ENCODE measurements around the gene ANKRD16. TPM values are rescaled to one million over a fixed set of nuclear protein-coding genes. Genes with fewer than 3 reads are reported as not detected.

ANKRD16 gene
- total RNA-seq, 4 donors from 2014 or later, result 20.5 to 24.0 (median 21.2) TPM

DNA sequence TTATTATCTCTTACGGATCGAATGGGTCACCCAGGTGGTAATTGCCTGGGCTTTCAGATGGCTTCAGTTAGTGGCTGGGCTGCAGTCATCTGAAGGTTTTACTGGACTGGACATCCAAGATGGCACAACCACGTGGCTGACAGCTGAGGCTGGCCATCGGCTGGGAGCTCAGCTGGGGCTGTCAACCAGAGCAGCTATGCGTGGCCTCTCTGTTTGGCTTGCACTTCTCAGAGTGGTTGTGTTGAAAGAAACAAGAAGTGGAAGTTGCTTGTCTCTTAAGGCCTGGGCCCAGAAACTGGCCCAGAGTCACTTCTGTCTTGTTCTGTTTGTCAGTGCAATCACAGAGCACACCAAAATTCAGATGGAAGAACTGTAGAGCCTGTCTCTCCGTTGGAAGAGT is 70.8 kb downstream of the ANKRD16 start:
- Histone ChIP-seq H3K36me3 (no peaks in the 10 kb centered on the region), H3K4me1 (peaks cover 0 to 15% (median 11%) of the 10 kb centered on the region in 4 donors)
- 83 to 84% methylated on average over 6 of the region's 6 CpGs for WGBS, 2 donors

DNA sequence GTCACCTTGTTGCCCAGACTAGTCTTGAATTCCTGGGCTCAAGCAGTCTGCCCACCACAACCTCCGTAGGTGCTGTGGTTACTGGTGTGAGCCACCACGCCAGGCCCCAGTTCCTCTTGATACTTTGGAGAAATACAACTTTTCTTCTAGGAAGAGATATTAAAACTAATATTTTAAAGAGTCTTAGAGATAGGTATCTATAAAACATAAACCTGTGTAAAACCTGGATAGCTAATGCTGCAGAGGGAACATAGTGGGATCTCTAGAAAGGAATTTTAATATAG is 71.7 kb downstream of the ANKRD16 start:
- Histone ChIP-seq H3K27ac (no peak overlapping the region), H3K27me3 (no peaks in the 10 kb centered on the region), H3K9me3 (no peaks in the 10 kb centered on the region), H3K4me3 (no peak overlapping the region), H3K4me1 (peaks cover 0 to 15% (median 11%) of the 10 kb centered on the region in 4 donors), H3K36me3 (no peaks in the 10 kb centered on the region)
- TF ChIP-seq, protein P1, sequence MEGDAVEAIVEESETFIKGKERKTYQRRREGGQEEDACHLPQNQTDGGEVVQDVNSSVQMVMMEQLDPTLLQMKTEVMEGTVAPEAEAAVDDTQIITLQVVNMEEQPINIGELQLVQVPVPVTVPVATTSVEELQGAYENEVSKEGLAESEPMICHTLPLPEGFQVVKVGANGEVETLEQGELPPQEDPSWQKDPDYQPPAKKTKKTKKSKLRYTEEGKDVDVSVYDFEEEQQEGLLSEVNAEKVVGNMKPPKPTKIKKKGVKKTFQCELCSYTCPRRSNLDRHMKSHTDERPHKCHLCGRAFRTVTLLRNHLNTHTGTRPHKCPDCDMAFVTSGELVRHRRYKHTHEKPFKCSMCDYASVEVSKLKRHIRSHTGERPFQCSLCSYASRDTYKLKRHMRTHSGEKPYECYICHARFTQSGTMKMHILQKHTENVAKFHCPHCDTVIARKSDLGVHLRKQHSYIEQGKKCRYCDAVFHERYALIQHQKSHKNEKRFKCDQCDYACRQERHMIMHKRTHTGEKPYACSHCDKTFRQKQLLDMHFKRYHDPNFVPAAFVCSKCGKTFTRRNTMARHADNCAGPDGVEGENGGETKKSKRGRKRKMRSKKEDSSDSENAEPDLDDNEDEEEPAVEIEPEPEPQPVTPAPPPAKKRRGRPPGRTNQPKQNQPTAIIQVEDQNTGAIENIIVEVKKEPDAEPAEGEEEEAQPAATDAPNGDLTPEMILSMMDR (IDR thresholded peaks at IDR 0.05), result no peak
- TF ChIP-seq EP300 (IDR thresholded peaks at IDR 0.05) (no peak), POLR2A (IDR thresholded peaks at IDR 0.05) (no peak)
- no peak for DNase-seq (ENCODE audit: low spot score in 2 of 2)
- 84 to 94% methylated on average over 2 of the region's 2 CpGs for WGBS, 2 donors

More for the DNA sequence above, 70.8 kb downstream of the ANKRD16 start:
- Histone ChIP-seq H3K27ac (no peak overlapping the region), H3K9me3 (no peaks in the 10 kb centered on the region), H3K27me3 (no peaks in the 10 kb centered on the region), H3K4me3 (no peak overlapping the region)
- no peak for DNase-seq (ENCODE audit: low spot score in 2 of 2)
- TF ChIP-seq EP300 (IDR thresholded peaks at IDR 0.05), result no peak
- TF ChIP-seq, protein P1 (IDR thresholded peaks at IDR 0.05), result no peak
- no peak for TF ChIP-seq POLR2A (IDR thresholded peaks at IDR 0.05)

DNA sequence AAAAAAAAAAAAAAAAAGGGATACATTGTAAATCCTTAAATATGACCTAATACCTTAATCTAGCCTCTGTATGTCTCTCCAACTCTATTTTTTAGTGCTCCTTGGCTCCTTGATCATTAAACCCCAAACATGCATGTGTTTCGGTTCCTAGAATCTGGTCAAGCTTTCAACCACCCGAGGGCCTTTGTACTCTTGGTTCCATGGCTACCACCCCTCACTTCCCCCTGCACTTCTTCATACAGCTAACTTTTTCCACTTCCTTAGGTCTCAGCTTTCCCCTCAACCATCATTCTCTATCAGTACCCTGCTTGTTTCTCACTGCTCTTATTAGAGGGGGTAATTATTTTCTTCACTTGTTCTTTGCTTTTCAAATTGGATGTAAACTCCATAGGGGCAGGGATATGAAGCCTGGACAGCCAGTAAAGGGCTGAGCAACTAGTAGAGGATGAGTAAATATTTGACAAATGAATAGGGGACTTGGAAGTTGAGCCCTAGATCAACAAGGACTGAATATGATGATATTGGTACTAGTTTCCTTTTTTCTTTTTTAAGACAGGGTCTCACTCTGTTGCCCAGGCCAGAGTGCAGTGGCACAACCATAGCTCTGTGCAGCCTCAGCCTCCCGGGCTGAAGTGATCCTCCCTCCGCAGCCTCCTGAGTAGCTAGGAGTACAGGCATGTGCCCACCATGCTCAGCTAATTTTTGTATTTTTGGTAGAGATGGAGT is 72.2 kb downstream of the ANKRD16 start:
- Histone ChIP-seq H3K27me3 (no peaks in the 10 kb centered on the region), H3K4me1 (peaks cover 0 to 15% (median 11%) of the 10 kb centered on the region in 4 donors), H3K36me3 (no peaks in the 10 kb centered on the region), H3K4me3 (no peak overlapping the region), H3K9me3 (no peaks in the 10 kb centered on the region), H3K27ac (no peak overlapping the region)
- no peak for DNase-seq (ENCODE audit: low spot score in 2 of 2)
- TF ChIP-seq POLR2A (IDR thresholded peaks at IDR 0.05) (no peak), EP300 (IDR thresholded peaks at IDR 0.05) (no peak)
- TF ChIP-seq, protein P1 (IDR thresholded peaks at IDR 0.05), result no peak
- 92% methylated on average over 4 of the region's 4 CpGs for whole genome bisulfite sequencing, 2 donors

DNA sequence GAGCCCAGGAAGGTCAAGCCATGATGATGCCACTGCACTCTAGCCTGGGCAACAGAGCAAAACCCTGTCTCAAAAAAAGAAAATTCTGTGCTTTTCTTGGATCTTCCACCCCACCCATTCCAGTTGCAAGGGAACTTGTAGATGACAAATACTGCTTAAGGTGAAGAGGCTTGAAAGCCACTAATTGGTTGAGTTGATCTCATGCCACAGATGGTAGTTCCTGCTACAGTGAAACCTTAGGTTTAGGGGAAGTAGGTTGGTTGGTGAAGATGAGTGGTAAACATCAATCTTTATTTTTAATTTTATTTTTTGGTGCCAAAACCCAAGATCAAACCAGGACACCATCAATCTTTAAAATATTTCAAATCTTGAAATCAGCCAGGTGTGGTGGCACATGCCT is 73.5 kb downstream of the ANKRD16 start:
- H3K36me3 ChIP-seq, result no peaks in the 10 kb centered on the region
- no peaks in the 10 kb centered on the region for H3K9me3 ChIP-seq
- no peak for DNase-seq (ENCODE audit: low spot score in 2 of 2)
- no peak overlapping the region for H3K4me3 ChIP-seq
- peaks cover 0 to 21% (median 16%) of the 10 kb centered on the region in 4 donors for H3K4me1 ChIP-seq
- TF ChIP-seq EP300 (IDR thresholded peaks at IDR 0.05), result no peak
- H3K27ac ChIP-seq, result no peak overlapping the region
- no peaks in the 10 kb centered on the region for H3K27me3 ChIP-seq

DNA sequence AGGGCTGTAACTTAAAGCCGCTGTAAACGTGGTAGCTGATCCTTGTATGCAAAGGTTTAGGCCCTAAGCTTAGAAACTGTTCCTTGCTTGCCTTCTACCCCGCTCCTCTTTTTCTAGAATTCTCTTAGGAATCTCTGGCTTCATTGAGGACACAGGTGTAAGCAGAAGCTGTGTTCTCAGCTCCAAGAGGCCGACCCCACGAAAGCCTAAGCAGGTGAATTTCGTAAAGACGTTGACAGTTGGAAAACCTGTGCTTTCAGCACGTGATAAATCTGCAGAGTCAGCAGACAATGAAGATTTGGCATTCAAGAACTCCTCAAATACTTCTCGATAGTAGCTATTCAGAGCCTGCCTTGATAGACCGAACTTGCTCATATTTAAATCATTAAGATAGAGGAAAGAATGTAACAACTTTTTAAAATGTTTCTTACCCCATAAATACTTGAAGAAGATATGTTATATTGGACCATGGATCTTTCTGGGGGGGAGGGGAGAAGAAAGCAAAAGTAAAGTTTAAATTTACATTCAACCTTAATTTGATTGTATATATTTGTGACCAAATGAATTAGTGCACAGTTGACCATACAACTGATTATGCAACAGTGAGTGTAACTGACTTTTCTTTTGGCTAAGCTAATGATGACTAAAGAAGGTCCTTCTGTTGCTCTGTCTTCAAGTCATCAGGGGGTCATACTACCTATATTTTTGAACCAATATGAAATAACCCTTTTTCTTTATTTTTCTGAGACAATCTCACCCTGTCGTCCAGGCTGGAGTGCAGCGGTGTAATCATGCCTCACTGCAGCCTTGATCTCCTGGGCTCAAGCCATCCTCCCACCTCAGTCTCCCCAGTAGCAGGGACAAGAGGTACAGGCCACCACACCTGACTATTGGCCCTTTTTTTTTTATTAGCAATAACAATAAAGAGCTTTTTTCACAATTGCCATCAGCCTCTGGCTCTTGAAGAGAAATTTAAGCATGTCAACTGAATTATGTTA is 75.3 kb downstream of the ANKRD16 start:
- no peaks in the 10 kb centered on the region for H3K36me3 ChIP-seq
- peak overlapping the region; percentile 73 to 100 (median 89) for H3K4me3 ChIP-seq
- no peak for DNase-seq (ENCODE audit: low spot score in 2 of 2)
- peaks cover 0 to 39% (median 30%) of the 10 kb centered on the region in 4 donors for H3K4me1 ChIP-seq
- no peaks in the 10 kb centered on the region for H3K9me3 ChIP-seq
- peak overlapping the region; percentile 89 to 99 (median 94) for H3K27ac ChIP-seq
- no peaks in the 10 kb centered on the region for H3K27me3 ChIP-seq
- 17 to 19% methylated on average over 12 of the region's 12 CpGs for WGBS, 2 donors
- TF ChIP-seq EP300 (IDR thresholded peaks at IDR 0.05) (no peak), POLR2A (IDR thresholded peaks at IDR 0.05) (no peak)
- TF ChIP-seq, protein P1 (IDR thresholded peaks at IDR 0.05), result no peak
